Colon (tissue), 2 donors: ENCODE measurements around the gene SPSB2.
"Not testable (repeated sequence)": the region's sequence is repeated elsewhere in the genome, so short reads cannot be mapped to it uniquely, and the experiment has no call there.

Source experiments
- FAIRE-seq: peaks from 2 replicates; lab custom pipeline; 2012; peaks lifted over from hg19 to GRCh38; lab: Jason Lieb, UNC
- donor health status: control.
- donor health status: control.

SPSB2 gene

GRCh38 chr12:6902448-6902847, 29.3 kb upstream of the SPSB2 start:
- no peak for FAIRE-seq

DNA sequence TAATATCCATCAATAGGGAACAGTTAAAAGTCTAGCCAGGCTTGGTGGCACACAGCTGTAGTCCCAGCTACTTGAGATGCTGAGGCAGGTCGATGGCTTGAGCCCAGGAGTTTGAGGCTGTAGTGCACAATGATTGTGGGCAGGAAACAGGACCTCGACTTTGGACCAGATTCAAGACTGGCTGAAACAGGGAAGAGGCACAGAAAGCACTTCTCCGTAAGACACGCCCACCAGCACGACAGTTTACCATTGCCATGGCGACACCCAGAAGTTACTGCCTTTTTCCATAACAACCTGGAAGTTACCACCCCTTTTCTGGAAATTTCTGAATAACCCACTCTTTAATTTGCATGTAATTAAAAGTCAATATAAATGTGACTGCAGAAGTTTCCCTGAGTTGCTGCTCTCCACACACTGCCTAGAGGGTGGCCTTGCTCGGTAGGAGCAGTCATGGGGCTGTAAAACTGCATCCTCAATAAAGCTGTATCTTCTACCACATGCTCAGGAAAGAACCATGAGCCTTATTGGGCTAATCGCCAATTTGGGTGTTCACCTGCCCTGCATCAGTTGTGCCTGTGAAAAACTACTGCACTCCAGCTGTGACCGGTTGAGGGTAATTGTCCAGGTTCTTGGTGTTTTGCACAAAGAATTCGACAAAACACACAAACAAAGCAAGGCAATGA, 26.9 kb upstream of the SPSB2 start:
- no peak for FAIRE-seq

- FAIRE-seq: no peak
Measured at GRCh38 chr12:6899427-6899826, 26.3 kb upstream of the SPSB2 start.

- FAIRE-seq: no peak
Measured at GRCh38 chr12:6896846-6897435, 23.8 kb upstream of the SPSB2 start.

- FAIRE-seq: no peak
Measured at GRCh38 chr12:6894321-6894720, 21.2 kb upstream of the SPSB2 start.

DNA sequence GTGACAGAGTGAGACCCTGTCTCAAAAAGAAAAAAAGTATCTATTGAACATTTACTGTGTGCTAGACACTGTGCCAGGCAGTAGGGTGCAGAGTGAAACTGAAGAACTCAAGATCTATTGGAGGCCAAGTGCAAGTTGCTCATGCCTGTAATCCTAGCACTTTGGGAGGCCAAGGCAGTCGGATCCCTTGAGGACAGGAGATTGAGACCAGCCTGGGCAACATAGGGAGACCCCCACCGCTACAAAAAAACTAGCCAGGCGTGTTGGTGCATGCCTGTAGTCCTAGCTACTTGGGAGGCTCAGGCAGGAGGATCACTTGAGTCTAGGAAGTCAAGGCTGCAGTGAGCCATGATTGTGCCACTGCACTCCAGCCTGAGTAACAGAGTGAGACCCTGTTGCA, 19.6 kb upstream of the SPSB2 start:
- FAIRE-seq: not testable (repeated sequence)

DNA sequence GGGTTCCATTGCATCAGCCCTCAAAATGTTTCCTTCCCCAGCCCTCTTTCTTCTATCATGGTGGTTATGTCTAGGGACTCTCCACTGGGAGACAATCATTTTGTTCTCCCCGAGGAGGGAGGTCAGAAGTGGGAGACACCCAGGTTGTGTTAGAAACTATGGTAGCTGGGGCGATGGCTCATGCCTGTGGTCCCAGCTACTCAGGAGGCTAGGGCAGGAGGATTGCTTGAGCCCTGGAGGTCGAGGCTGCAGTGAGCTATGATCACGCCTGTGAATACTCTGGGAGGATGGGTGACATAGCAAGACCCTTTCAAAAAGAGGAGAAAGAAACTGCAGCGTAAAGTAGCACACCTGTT, 18.5 kb upstream of the SPSB2 start:
- no peak for FAIRE-seq

GRCh38 chr12:6890789-6891645, 17.9 kb upstream of the SPSB2 start:
- FAIRE-seq: no peak

DNA sequence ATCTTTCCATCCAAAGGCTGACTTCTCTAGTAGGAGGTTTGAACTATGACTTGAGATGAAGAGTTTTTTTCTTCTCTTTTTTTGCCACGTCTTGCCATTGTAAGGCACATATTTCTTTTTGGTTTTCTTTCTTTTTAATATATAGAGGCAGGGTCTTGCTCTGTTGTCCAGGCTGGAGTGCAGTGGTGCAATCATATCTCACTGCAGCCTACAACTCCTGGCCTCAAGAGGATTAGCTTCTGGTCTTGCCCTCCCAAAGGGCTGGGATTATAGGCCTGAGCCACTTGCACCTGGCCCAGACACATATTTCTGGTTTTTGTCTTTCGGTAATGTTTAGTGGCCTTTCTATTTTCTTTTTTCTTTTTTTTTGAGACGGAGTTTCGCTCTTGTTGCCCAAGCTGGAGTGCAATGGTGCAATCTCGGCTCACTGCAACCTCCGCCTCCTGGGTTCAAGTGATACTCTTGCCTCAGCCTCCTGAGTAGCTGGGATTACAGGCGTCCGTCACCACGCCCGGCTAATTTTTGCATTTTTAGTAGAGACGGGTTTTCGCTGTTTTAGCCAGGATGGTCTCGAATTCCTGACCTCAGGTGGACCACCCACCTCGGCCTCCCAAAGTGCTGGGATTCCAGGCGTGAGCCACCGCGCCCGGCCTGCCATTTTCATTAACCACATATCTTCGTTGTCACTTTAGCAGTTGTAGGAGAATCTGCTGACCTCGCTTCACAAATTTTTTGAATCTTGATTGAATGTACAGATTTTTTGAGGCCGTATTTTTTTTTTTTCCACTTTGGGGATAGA, 16.9 kb upstream of the SPSB2 start:
- not testable (repeated sequence) for FAIRE-seq

DNA sequence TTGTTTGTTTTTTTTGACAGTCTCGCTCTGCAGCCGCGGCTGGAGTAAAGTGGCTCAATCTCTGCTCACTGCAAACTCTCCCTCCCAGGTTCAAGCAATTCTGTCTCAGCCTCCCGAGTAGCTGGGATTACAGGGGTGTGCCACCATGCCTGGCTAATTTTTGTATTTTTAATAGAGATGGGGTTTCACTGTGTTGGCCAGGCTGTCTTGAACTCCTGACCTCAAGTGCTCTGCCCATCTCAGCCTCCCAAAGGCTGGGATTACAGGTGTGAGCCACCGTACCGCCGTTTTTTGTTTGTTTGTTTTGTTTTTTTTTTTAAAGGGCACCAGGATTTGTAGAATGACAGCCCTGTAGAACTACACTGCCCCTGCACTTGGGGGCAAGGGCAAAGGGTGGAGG, 15.7 kb upstream of the SPSB2 start:
- FAIRE-seq: not testable (repeated sequence)

DNA sequence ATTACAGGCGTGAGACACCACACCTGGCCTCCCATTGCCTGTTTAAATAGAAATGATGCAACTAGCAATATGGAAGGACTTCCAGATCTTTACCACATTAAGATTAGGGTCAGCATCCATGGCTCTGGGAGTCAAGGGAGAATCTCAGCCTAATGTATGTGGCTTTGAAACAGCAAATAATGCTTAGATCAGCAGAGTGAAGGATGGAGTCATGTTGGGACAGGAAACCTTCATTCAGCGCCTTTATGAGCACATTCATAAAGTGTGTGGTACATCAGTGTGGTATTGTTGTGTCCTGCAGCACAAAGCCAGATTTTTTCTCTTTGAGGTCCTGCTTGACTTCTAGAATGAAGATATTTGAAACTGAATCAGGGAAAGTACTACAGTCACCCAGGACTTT, 15.3 kb upstream of the SPSB2 start:
- no peak for FAIRE-seq

DNA sequence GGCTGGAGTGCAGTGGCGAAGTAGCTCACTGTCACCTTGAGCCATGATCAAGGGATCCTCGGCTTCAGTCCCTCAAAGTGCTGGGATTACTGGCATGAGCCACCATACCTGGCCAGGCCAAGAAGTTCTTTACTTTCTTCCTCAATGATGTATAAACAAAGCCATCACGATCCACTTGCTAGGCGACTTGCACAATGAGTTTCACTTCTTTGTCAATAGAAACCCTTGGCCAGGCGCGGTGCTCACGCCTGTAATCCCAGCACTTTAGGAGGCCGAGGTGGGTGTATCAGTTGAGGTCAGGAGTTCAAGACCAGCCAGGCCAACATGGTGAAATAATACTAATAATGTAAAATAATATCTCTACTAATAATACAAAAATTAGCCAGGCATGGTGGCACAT, 14.4 kb upstream of the SPSB2 start:
- no peak for FAIRE-seq

DNA sequence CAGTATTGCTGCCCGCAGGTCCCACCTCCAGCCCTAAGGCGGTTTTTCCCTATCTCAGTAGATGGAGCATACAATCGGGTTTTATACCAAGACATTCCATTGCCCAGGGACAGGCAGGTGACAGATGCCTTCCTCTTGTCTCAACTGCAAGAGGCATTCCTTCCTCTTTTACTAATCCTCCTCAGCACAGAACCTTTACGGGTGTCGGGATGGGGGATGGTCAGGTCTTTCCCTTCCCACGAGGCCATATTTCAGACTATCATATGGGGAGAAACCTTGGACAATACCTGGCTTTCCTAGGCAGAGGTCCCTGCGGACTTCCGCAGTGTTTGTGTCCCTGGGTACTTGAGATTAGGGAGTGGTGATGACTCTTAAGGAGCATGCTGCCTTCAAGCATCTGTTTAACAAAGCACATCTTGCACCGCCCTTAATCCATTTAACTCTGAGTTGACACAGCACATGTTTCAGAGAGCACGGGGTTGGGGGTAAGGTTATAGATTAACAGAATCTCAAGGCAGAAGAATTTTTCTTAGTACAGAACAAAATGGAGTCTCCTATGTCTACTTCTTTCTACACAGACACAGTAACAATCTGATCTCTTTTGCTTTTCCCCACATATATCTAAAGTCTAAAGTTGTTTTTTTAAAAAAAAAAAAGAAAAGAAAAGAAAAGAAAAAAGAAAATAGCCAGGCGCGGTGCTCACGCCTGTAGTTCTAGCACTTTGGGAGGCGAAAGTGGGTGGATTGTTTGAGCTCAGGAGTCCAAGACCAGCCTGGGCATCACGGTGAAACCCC, 13.3 kb upstream of the SPSB2 start:
- not testable (repeated sequence) for FAIRE-seq

GRCh38 chr12:6884539-6884938, 11.4 kb upstream of the SPSB2 start:
- no peak for FAIRE-seq

DNA sequence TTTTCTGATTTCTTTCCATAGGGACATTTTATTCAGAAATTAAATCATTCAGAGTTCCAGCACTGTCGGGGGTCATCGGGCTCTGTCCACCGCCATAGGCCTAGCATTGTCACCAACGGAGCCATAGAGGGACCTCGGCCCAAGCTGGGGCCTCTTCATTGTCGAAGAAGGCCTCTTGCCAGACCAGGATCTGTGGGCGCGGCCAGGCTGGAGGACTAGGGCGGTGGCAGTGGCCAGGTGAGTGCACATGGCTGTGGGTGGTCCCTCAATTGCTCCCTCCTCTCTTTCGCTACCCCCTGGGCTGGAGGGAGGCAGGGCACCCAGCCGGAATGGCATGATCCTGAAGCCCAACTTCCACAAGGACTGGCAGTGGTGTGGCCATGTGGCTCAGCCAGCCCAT, 10.6 kb upstream of the SPSB2 start:
- FAIRE-seq: no peak

- no peak for FAIRE-seq
Measured at GRCh38 chr12:6883252-6883651, 10.1 kb upstream of the SPSB2 start.

GRCh38 chr12:6879824-6880223, 6.7 kb upstream of the SPSB2 start:
- FAIRE-seq: not testable (repeated sequence)

- not testable (repeated sequence) for FAIRE-seq
Measured at GRCh38 chr12:6874015-6874368, 889 bp upstream of the SPSB2 start.

GRCh38 chr12:6872073-6873048, 742 bp downstream of the SPSB2 start:
- no peak for FAIRE-seq
